ENCODE results near the gene CAMTA1. TPM values are rescaled to one million over a fixed set of nuclear protein-coding genes. Genes with fewer than 3 reads are reported as not detected.

CAMTA1 gene
- total RNA-seq, 1 donor from 2014 or later = 166 TPM

- ATAC-seq = peak; percentile 91
- DNase-seq = peak; percentile 61
- intact Hi-C loops (cut with micrococcal nuclease) = no loop called here
Observed at GRCh38 chr1:7172804-7173203, 387.6 kb downstream of the CAMTA1 start.

- intact Hi-C loops (cut with micrococcal nuclease) = no loop called here
- no peak for DNase-seq
- ATAC-seq = no peak
Observed at GRCh38 chr1:7174561-7174960, 389.3 kb downstream of the CAMTA1 start.

GRCh38 chr1:7174980-7175906 is 390.0 kb downstream of the CAMTA1 start:
- intact Hi-C loops (cut with micrococcal nuclease) = no loop called here
- DNase-seq = no peak
- no peak for ATAC-seq

GRCh38 chr1:7177021-7177420 is 391.8 kb downstream of the CAMTA1 start:
- ATAC-seq = no peak
- intact Hi-C loops (cut with micrococcal nuclease) = no loop called here
- DNase-seq = no peak

GRCh38 chr1:7177438-7178146 is 392.3 kb downstream of the CAMTA1 start:
- DNase-seq = no peak
- ATAC-seq = no peak
- intact Hi-C loops (cut with micrococcal nuclease) = no loop called here

GRCh38 chr1:7178336-7178735 is 393.1 kb downstream of the CAMTA1 start:
- DNase-seq (no peak), ATAC-seq (no peak)
- intact Hi-C loops (cut with micrococcal nuclease) = no loop called here

- no peak for ATAC-seq
- intact Hi-C loops (cut with micrococcal nuclease) = no loop called here
Observed at GRCh38 chr1:7178741-7179140, 393.5 kb downstream of the CAMTA1 start.

GRCh38 chr1:7185721-7186120 is 400.5 kb downstream of the CAMTA1 start:
- no peak for ATAC-seq
- intact Hi-C loops (cut with micrococcal nuclease) = no loop called here

More at GRCh38 chr1:7178741-7179140, 393.5 kb downstream of the CAMTA1 start:
- no peak for DNase-seq

GRCh38 chr1:7186382-7187111 is 401.3 kb downstream of the CAMTA1 start:
- ATAC-seq (no peak), DNase-seq (no peak)
- intact Hi-C loops (cut with micrococcal nuclease) = no loop called here

More at GRCh38 chr1:7185721-7186120, 400.5 kb downstream of the CAMTA1 start:
- no peak for DNase-seq

GRCh38 chr1:7187112-7187493 is 401.8 kb downstream of the CAMTA1 start:
- DNase-seq (no peak), ATAC-seq (no peak)
- intact Hi-C loops (cut with micrococcal nuclease) = no loop called here

- no peak for ATAC-seq
- no peak for DNase-seq
- intact Hi-C loops (cut with micrococcal nuclease) = no loop called here
Observed at GRCh38 chr1:7190261-7190660, 405.0 kb downstream of the CAMTA1 start.

GRCh38 chr1:7192453-7192852 is 407.2 kb downstream of the CAMTA1 start:
- ATAC-seq = no peak
- intact Hi-C loops (cut with micrococcal nuclease) = no loop called here
- DNase-seq = no peak

GRCh38 chr1:7196036-7196911 is 411.0 kb downstream of the CAMTA1 start:
- DNase-seq (no peak), ATAC-seq (no peak)
- intact Hi-C loops (cut with micrococcal nuclease) = no loop called here

- intact Hi-C loops (cut with micrococcal nuclease) = no loop called here
- ATAC-seq = no peak
Observed at GRCh38 chr1:7198664-7199063, 413.4 kb downstream of the CAMTA1 start.

GRCh38 chr1:7199077-7199779 is 414.0 kb downstream of the CAMTA1 start:
- DNase-seq = no peak
- intact Hi-C loops (cut with micrococcal nuclease) = no loop called here
- no peak for ATAC-seq

More at GRCh38 chr1:7198664-7199063, 413.4 kb downstream of the CAMTA1 start:
- no peak for DNase-seq

GRCh38 chr1:7207875-7208646 is 422.8 kb downstream of the CAMTA1 start:
- DNase-seq (peak; percentile 54), ATAC-seq (peak; percentile 83)
- intact Hi-C loops (cut with micrococcal nuclease) = no loop called here

GRCh38 chr1:7208647-7209180 is 423.5 kb downstream of the CAMTA1 start:
- intact Hi-C loops (cut with micrococcal nuclease) = no loop called here
- ATAC-seq = no peak
- no peak for DNase-seq
